ENCODE data around the gene SKOR2.

GRCh38 chr18:47246027-47246971 lies 5.2 kb downstream of the SKOR2 start:
- TF ChIP-seq, protein P1, sequence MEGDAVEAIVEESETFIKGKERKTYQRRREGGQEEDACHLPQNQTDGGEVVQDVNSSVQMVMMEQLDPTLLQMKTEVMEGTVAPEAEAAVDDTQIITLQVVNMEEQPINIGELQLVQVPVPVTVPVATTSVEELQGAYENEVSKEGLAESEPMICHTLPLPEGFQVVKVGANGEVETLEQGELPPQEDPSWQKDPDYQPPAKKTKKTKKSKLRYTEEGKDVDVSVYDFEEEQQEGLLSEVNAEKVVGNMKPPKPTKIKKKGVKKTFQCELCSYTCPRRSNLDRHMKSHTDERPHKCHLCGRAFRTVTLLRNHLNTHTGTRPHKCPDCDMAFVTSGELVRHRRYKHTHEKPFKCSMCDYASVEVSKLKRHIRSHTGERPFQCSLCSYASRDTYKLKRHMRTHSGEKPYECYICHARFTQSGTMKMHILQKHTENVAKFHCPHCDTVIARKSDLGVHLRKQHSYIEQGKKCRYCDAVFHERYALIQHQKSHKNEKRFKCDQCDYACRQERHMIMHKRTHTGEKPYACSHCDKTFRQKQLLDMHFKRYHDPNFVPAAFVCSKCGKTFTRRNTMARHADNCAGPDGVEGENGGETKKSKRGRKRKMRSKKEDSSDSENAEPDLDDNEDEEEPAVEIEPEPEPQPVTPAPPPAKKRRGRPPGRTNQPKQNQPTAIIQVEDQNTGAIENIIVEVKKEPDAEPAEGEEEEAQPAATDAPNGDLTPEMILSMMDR (IDR thresholded peaks at IDR 0.05) = no peak
- no peak for TF ChIP-seq POLR2A (IDR thresholded peaks at IDR 0.05)

Data from esophagus squamous epithelium (tissue), 4 donors.